VCaP (cell line): ENCODE data around the gene HOXD8.

Source experiments
- H3K27ac ChIP-seq: fragments of 450-650 bp; 2 replicates; pipeline ENCODE4 v1.5.1; 2017
- TF ChIP-seq, protein P1 (sequence below): fragments of 450-650 bp; conservative IDR thresholded peaks from 2 replicates; pipeline ENCODE4 v1.5.1; 2017; ENCODE audit warnings: mild to moderate bottlenecking, moderate library complexity

The HOXD8 gene

DNA sequence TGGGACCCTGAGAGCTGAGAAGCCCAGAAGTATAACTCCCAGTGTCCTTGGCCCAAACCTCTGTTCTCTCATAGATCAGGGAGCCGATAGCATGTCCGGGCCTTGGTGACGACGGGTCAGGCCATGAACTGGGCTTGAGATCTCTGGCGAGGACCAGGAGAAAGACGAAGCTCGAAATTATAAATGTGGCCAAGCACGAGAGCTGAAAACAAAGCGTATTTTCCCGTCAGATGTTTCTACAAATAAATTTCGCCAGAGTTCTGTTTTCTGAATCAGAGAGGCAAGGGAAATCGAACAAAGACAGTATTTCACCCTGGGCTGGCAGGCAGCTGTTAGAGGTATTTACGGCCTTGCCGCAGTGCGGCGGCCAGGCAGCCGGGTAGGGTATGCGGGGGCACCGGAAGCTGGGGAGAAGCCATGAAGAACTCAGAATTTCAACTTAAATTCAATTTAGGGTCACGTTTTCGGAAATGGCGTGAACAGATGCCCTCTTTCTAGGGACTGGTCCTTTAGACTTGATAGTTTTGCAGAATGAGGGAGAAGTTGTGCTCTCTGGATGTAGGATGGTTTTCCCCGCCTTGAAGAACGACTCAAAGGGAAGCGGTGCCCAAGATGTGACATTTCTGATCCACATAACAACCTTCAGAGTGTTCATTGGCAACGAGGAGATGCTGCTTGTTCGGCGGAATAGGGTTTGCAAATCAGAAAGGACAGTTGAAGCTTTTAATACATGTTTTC is 9.6 kb downstream of the HOXD8 start:
- TF ChIP-seq, protein P1, sequence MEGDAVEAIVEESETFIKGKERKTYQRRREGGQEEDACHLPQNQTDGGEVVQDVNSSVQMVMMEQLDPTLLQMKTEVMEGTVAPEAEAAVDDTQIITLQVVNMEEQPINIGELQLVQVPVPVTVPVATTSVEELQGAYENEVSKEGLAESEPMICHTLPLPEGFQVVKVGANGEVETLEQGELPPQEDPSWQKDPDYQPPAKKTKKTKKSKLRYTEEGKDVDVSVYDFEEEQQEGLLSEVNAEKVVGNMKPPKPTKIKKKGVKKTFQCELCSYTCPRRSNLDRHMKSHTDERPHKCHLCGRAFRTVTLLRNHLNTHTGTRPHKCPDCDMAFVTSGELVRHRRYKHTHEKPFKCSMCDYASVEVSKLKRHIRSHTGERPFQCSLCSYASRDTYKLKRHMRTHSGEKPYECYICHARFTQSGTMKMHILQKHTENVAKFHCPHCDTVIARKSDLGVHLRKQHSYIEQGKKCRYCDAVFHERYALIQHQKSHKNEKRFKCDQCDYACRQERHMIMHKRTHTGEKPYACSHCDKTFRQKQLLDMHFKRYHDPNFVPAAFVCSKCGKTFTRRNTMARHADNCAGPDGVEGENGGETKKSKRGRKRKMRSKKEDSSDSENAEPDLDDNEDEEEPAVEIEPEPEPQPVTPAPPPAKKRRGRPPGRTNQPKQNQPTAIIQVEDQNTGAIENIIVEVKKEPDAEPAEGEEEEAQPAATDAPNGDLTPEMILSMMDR: no peak
- H3K27ac ChIP-seq: no peak overlapping the region

DNA sequence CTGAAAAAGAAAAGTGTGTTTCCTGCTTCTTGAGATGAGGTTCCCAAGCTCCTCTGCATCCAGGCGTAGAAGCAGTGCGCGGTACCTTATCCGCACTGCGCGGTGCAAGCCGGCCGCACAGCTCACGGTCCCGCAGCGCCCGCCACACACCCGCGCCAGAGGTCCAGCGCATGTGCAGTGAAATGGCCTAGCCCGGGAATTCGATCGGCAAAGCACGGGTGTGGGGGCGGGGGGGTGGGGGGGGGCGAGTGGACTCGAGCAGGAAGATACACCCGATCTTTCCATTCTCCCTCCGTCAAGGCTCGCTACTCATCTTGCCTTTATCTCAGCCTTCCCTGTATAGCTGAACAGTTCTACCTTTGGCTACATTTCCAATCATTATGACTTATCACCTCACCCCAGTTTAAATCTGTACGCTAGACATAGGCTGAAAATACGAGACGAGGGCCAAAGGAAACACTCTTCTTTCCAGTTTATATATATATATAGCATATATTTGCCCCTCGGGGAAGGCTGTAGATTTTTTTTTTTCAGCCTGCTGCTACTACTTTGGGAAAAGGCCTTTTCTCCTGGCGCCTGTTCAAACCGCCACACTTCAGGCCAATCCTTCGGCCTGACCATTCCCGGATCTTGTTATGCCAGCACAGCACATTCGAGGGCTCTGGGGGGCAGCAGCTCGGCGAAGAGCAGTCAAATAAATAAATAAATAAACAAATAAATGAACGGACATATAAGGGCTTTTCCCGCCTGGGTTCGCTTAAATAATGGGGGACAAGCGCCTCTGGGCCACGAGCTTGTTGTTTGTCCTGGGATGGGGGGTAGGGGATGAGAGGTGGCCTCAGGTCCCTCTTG is 10.4 kb downstream of the HOXD8 start:
- TF ChIP-seq, protein P1: no peak
- H3K27ac ChIP-seq: peak overlapping the region; percentile 47; the same call in 1 of the 2 replicates

DNA sequence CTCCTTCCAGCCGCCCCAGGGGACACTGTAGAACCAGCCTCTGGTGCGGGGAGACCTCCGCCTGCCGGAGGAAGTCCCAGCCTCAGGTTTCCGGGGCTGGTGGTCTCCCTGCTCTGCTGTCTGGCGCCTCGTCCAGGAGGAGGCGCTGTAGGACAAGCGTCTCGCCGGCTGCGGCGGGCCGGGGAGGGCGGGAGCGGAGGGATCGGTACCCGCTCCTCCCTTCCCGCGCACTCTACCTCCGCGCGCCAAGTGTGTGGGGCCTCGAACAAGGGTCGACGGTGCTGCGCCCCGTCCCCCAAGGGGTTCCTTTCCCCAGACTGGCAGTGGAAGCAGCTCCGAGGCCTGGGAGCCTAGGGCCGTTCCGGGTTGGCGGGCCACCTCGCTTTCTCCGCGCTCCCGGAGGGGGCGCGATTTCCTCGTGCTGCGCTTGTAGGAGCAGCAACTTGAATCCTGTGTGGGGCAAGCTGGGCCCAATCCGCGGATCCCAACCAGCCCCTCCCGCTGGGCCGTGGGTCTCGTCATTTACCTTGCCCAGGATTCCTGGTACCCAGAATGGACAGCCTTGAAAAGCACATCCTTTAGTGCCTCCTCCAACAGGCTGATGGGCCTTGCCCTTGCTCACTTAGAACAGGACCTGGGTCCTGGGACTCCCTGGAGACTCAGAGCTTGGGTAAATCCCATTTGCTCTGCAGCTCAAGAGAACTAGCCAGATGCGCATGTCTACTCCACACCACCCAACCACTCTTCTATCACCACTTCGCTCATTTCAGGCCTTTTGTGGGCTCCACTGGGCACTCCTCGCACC is 11.2 kb downstream of the HOXD8 start:
- peak overlapping the region; percentile 47; the same call in 1 of the 2 replicates for H3K27ac ChIP-seq
- TF ChIP-seq, protein P1: peak; percentile 96

DNA sequence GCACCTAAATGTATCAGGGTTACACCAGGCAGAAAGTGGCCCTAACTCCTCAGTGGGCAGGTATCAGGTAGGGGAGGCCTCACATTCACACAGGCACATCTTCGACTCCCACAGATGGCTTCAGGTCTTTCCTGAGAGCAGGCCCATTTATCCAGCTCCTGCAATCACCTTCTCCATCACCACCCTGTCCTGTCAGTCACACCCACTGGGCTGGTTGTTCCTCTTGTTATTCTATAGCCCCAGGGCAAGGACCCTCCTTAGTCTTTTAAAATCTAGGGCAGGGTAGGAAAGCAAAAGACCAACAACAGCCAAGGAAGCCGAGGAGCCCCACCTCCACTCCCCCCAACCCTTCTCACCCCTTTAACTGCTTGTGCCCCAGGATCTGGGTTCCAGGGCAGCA is 12.8 kb downstream of the HOXD8 start:
- TF ChIP-seq, protein P1: no peak
- H3K27ac ChIP-seq: no peak overlapping the region

DNA sequence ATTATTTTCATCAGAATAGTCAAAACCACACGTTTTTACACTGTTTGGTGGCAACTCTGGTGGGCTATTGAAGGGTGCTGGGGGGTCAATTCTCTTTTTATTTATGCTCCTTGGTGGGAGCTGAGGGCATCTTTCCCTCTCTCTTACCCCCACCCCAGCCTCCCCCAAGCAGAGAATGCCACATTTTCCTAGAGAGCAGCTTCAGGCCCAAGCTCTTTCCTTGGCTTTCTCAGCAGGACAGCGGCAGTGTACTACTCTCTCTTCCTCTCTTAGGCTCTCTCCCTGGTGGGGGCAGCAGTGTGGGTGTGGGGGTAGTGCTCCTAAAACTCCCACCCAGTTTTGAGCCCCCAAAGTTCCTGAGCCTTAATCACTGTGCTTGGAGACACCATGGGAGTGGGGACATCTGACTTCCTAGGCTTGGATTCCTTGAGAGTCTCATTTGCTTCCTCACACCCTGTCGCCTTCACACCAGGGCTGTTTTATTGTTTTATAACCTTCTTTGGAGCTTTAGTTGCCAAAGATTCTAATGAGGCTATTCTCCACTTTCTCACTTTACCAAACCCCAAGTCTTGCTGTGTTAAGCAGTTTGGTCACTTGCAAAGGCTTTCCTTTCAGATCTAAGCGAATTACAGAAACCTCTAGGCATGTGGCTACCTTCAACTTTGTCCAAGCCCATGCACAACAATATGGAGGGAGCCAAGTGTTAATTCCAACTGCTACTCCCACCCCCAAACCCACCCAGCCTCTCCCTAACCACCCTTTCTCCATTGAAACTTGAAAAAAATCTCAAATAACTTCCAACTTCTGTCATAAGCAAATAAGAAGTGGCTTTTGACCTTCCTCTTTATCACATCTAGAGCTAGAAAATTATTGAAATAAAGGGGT is 15.8 kb downstream of the HOXD8 start:
- TF ChIP-seq, protein P1: no peak
- no peak overlapping the region for H3K27ac ChIP-seq

DNA sequence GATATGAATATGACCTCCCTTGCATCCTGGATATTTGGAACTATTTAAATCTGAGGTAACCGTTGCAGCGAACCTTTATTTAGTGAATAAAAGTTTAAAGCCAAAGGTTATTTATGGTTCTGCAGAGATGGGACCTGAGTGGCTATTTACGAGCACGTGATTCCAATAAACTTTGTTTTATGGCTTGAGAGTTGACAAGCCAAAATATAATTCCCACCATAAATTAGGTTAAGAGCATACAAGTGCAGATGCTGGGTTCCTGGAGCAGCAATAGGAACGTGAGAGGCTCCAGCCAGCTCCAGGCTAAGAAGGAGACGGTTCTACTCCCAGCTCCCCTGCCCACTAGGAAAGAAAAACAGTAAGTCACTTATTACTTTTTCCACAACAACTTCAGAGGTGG is 16.6 kb downstream of the HOXD8 start:
- TF ChIP-seq, protein P1: no peak
- no peak overlapping the region for H3K27ac ChIP-seq
